HG03159 (cell line): Measurements from ENCODE around the gene CPT1B.

Experiments used
- ATAC-seq: cut with Tn5 transposase; IDR thresholded peaks from one replicate; pipeline ENCODE4 v1.9.1; 2021; ENCODE audit warnings: mild to moderate bottlenecking, moderate library complexity; ENCODE audit not compliant: unreplicated experiment

Gene CPT1B

DNA sequence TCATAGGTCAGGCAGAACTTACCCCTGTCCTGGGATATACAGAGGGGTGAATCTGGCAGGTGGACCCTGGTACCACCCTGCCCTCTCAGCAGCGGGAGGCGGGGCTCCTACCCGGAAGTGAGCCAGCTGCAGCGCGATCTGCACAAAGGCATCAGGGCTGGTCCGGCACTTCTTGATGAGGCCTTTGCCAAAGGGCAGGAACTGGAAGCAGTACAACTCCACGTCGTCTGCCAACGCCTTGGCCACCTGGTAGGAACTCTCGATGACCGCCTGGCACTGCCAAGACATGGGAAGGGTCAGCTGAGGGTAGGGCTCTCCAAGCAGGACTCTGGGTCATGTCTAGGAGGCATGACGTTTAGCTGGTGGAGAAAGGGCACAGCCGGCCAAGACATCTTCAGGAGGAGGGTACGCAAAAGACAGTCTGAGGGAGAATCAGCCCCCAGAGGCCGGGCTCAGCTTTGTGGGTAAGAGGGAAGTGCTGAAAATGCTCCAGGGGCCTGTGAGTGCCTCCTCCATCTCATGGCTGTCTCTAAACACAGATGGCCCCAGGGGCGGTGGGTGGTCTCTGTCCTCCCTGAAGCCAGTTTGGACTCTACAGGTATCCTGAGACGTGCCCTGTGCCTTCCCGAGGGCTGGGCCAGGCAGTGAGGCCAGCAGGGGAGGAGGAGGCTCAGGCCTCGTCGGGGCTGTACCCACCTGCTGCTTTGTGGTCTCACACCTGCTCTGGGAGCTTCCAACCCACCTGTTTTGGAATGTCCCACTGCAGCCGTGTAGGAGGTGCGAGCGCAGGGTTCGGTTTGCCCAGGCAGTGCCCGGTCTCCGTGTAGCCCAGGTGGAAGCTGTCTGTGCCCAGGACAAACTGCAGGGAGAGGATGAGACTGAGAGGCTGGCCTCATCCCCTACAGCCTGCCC is 6.7 kb downstream of the CPT1B start:
- ATAC-seq = no peak

DNA sequence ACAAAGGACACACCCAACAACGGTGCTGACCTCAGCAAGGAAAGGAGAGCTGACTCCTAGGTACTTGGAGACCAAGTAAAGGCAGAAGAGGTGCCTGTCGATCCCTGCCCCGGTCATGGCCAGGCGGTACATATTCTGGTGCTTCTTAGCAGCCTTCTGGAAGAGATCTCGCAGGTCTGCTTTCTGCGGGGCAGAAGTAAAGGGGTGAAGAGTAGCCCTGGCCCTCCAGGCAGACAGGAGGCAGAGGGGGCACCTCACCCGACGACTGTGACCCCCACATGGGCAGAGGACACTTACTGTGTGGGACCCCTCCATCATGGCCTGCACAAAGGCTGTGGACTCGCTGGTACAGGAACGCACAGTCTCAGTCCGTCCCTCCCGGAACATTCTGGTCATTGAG is 7.4 kb downstream of the CPT1B start:
- ATAC-seq = no peak

DNA sequence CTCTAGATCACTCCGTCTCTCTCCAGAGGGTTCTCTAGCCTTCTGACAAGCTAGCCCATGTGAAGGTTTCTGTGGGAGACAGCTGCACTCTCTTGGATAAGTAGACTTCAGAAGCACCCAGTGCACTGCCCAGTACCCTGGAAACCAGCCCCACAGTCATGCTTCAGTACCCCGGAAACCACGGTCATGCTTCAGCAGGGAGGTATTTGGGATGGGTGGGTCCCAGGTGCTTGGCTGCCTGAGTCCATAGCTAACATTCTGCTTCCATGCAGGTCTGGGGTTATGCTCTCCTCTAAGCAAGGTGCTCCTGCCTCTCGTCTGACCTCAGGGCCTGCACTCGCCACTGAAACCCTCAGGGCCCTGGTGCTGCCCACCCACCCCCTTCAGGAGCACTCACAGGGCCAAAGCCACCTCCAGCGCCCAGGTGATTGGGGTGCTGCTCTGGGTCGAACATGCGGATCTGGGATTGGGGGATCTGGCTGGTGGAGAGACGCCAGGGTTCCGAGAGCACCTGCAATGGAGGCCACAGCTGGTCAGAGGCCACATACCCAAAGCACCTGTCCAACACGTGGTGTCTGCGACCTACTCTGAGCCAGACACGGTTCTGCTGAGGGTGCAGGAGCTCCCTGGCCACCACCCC is 8.2 kb downstream of the CPT1B start:
- ATAC-seq = no peak

DNA sequence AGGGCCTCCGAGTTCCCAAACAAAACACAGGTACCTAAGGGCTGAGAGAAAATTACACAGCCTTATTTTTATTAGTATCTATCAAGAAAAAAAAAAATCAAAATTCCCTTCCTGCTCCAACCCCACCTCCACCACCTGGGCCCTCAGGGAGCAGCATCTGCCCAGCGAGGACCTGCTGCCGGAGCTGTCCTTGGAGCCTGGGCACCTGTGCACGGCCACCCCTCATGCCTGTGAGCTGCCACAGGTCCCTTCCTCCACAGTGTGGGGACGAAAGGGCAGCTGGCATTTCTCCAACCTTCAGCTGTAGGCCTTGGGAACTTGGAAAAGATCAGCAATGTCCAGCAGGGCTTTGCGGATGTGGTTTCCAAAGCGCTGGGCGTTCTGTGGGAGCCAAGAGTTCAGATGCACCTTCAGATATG is 9.2 kb downstream of the CPT1B start:
- ATAC-seq = no peak

DNA sequence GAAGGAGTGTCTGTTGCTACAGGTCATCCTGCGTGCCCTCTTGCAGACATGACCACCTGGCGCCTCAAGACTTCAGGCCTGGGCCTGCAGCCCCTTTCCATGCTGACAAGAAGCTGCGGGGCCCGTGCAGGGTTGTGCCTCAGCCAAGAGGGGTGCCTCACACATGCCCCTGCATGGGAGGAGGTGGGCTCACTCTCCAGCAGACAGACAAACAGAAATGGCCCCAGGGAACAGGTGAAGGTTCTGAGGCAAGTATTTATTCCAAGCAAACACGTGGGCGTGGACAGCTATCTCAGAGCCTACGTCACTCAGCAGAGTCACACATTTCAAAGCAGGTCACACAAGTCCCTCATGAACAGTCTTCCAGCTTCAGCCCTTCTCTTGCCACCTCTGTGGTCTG is 9.6 kb downstream of the CPT1B start:
- no peak for ATAC-seq

DNA sequence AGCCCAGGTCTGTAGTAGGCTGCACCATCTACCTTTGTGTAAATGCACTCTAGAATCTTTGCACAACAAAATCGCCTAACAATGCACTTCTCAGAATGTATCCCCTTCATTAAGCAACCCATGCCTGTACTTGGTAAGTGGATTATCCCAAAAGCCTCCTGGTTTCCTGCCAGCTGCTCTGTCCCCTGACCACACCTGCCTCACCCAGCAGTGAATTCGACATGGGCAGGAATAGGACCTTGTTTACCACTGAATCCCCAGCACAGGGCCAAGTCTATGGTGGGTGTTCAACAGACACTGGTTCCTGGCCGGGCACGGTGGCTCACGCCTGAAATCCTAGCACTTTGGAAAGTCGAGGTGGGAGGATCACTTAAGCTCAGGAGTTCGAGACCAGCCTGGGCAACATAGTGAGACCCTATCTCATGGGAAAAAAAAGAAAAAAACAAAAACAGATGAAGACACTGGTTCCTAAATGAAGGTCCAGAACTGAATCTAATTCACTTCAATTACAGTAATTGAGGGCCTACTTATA is 10.4 kb downstream of the CPT1B start:
- no peak for ATAC-seq

DNA sequence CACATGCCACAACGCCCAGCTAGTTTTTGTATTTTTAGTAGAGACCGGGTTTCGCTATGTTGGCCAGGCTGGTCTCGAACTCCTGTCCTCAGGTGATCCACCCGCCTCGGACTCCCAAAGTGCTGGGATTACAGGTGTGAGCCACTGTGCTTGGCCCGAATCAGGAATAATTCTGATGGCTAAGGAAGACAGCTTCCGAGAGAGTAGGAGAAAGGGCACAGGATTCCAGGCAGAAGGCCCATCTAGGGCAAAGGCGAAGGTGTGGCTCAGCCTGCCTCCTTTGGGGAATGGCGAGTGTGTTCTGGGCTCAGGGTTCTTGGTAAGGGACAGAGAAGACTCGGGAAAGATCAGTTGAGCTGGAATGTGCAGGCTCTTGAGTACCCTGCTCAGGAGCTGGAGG is 13.9 kb downstream of the CPT1B start:
- ATAC-seq = no peak

DNA sequence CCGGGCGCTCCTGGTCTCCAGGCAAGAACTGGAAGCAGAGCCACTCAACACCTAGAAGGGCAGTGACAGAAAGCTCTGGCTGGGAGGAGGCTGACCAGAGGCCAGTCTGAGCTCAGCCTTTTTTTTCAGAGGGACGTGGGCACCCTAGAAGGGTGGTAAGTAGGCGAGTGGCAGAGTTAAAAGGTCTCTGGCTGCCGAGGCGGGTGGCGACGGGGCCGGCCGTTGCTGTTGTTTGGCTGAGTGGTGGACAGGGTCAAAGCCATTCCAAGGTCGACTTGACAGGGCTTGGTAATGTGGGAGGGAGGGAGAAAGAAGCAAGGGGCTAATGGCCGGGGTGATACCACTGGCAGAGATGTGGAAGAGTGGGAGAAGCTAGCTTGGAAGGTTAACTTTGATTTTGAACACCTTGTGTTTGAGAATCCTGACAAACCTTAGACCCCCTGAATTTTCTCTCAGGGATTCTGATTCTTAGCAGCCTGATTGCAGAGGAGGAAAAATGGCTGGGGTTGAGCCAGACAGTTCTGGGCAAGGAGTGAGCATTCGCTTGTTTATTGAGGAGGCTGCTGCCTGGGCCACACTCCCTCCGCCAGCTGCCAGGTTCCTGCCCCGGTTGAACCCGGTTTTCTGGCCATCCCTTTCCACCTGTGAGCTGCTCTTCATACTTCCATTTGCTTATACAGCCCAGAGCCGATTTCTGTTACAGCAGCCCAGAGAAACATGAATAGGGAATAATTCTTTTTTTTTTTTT is 14.6 kb downstream of the CPT1B start:
- no peak for ATAC-seq

DNA sequence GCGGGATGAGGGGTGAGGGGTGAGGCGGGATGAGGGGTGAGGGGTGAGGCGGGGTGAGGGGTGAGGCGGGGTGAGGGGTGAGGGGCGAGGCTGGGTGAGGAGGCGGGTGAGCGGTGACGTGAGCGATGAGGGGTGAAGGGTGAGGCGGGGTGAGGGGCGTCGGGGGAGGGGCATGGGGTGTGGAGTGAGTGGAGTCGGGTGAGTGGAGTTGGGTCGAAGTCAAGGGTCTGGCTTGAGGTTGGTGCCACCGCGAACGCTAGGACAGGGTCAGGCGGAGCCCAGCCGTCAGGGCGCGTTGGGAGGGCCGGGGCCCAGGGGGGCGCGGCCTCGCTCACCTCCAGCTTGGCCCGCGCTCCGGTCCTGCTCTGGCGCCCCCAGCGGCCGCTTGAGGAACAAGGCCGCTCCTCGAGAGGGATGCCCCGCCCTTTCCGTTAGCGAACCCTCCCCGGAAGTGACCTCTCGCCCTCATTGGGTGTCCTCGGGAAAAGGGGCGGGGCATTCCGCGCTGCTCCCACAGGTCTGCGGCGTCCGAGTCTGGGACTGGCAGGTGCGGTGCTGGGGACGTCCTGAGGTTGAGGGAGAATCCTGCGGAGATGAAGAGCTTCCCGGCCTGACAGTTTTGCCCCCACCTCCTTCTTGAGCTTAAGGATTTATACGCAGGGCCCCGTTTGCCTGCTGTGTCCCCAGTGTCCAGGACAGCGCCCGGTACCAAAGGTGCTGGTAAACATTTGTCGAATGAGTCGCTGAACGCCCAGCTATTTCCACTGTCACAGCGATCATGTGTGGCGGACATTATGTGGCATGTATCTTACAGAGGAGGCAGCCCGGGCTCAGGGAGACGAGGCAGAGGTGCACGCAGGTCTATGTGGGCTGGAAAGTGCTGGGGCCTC is 15.5 kb downstream of the CPT1B start, which contains the start of gene SYCE3:
TSS of gene SYCE3 (minus strand) at position 397 of the 890 bp plus-strand sequence. CDS start 6,514 bp downstream, outside the sequence.
- peak; percentile 93 for ATAC-seq

DNA sequence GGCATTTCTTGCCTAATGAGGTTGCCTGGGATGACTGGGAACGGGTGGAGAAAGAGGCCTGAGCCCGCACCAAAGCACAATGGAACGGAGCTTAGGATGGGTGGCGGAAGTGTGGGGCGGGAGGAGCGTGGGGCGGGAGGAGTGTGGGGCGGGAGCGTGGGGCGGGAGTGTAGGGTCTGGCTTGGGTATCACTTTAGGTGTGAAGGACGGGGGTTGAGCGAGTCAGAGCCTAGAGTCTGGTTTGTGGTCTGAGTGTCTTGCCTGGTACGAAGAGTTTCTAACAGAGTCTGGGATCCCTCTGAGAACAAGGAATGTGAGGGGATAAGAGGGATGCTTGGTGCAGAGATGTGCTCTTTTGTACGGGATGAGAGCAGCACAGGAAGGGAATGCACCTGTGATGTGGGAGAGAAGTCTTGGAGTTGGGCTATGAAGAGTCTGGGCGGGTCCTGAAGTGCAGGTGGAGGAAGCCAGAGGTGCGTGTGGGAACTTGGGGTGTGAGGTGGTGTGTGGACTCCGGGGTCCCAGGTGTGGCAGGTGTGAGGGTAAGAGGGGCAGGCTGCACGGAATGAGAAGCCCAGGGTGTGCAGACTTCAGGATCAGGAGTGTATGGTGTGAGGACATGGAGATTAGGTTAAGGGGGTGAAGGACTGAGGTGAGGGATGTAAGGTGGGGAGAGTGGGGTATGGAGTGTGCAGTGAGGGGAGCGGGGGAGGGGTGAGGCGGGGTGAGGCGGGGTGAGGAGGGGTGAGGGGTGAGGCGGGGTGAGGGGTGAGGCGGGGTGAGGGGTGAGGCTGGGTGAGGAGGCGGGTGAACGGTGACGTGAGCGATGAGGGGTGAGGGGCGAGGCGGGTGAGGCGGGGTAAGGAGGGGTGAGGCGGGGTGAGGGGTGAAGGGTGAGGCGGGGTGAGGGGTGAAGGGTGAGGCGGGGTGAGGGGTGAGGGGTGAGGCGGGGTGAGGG is 16.5 kb downstream of the CPT1B start:
- ATAC-seq = no peak

DNA sequence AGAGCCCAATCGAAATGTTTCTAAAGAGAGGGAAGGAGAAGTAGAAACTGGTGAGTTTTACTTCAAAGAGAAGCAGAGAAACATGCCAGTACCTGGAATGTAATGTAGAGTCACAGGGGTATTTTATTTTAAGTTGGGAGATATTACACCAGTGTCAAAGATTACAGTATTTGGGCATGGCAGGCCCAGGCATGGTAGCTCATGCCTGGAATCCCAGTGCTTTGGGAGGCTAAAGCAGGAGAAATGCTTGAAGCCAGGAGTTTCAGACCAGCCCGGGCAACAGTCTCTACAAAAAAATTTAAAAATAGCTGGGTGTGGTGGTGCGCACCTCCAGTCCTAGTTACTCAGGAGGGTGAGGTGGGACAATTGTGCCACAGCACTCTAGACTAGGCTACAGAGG is 18.2 kb downstream of the CPT1B start:
- no peak for ATAC-seq

DNA sequence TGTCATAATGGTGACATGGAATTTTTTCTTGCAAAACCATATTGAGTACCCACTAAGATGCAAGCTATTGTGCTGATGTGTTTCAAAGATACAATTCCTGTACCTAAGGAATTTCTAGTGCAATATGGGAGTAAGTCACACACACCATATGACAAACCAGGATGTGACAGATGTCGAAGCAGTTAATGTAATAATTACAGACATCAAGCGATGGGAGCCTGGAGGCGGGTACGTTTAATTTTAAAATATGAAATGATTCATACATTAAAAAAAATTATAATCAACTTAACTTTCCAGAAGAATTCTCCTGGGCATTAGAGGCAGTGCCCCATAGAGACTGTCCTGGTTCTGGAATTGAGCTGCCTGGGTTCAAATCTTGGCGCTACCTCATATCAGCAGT is 21.5 kb downstream of the CPT1B start:
- ATAC-seq = no peak

DNA sequence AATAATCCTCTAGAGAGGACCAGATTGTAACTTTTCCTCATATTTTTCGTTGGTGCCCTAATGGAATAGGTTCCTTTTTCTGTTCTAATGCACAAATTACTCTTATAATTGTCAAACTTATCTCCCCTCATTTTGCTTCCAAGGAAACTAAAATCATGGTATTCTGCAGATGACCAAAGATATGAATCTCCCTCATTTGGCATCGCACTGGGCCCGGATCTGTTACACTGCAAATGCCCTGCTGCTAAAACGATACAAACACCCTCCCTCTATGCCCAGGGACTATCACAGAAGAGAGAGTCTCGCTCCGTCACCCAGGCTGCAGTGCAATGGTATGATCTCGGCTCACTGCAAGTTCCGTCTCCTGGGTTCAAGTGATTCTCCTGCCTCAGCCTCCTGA is 24.9 kb downstream of the CPT1B start:
- no peak for ATAC-seq

DNA sequence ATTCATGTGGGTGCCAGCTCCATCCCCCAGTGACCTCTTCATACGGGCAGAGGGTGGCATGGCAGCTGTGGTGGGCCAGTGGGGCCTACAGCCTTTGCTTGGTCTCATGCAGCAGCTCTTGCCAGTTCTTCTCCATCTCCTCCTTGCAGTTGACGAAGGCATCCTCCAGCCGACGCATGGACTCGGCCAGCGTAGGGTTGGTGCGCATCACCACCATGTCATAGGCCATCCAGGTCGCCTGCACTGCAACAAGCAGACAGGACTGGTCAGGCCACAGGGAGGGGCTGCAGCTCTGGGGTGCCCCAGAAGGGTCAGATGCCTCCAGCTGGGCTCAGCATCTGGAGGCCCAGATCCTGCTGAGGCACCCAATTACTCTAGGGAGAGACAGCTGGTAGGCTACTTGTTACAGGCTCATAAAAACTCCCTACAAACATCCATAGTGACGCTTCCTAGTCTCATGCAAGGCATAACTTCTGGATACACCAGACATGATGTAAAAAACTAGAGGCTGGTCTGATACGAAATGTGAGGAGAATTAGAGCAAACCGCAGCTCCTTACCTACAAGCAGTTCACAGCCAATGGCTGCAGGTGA is 27.0 kb downstream of the CPT1B start:
- no peak for ATAC-seq

DNA sequence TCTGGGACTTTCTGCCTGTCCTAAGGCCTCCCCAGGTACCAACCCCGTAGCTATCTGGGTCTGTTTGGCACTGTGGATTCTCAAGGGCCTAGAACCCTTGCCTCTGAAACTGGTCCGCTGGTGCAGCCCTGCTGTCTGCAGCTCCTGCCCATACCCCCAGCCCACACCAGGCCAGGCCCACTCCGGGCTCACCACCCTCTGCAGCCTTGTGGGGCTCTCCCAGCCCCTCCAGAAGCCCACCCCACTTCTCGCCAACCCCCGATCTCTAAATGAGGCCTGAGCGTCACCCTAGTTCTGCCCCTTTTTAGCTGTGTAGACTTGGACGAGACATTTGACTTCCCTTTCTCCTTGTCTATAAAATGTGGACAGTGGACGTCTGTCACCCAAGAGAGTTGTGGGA is 27.8 kb downstream of the CPT1B start:
- no peak for ATAC-seq

DNA sequence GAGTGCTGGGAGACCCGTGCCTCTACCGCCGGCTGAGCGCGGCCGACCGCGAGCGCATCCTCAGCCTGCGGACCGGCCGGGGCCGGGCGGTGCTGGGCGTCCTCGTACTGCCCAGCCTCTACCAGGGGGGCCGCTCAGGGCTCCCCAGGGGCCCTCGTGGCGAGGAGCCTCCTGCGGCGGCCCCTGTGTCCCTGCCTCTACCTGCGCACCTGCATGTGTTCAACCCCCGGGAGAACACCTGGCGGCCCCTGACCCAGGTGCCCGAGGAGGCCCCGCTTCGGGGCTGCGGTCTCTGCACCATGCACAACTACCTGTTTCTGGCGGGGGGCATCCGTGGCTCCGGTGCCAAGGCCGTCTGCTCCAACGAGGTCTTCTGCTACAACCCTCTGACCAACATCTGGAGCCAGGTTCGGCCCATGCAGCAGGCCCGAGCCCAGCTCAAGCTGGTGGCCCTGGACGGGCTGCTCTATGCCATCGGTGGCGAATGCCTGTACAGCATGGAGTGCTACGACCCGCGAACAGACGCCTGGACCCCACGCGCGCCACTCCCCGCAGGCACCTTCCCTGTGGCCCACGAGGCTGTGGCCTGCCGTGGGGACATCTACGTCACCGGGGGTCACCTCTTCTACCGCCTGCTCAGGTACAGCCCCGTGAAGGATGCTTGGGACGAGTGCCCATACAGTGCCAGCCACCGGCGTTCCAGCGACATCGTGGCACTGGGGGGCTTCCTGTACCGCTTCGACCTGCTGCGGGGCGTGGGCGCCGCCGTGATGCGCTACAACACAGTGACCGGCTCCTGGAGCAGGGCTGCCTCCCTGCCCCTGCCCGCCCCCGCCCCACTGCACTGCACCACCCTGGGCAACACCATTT is 29.1 kb downstream of the CPT1B start:
- ATAC-seq = no peak

DNA sequence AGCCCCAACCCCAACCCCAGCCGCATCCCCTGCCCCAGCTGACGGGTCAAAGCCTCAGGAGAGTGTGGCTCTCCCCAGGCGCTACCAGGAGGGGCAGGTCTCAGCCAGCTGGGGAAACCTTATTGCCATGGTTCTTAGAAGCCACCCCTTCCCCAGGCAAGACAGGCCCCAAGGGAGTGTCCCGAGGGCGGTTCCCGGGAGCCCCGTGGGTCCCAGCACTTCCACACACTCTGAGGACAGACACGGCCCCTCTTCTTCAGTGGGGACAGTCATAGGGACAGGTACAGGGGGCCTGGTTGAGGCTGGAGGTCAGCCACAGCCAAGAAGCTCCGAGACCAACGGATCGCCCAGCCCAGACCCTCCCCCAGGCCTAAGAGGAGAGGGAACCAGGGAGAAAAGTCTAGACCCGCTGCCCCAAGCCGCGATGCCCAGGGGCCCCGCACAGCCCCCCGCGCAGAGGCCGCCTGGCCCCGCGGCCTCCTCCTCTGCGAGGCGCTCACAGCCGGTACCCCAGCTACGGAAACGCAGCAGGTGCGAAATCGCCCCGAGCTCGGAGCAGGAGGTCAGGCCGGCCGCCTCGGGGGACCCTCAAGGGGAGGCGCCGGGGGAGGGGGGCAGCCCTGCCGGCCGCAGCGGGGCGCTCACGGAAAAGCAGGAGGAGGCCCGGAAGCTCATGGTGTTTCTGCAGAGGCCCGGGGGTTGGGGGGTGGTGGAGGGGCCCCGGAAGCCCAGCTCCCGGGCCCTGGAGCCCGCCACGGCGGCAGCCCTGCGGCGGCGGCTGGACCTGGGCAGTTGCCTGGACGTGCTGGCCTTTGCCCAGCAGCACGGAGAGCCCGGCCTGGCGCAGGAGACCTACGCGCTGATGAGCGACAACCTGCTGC is 29.9 kb downstream of the CPT1B start:
- no peak for ATAC-seq
